ENCODE measurements around the gene PLCG2. TPM values are rescaled to one million over a fixed set of nuclear protein-coding genes. Genes with fewer than 3 reads are reported as not detected.

PLCG2 gene
- total and polyA plus RNA-seq, 8 donors, result 5.1 to 48.7 (median 9.4) TPM

- ATAC-seq, result no peak
Measured at GRCh38 chr16:81732699-81733098, 46.4 kb upstream of the PLCG2 start.

GRCh38 chr16:81733295-81733694 lies 45.8 kb upstream of the PLCG2 start:
- intact Hi-C loops (cut with DNase I), result no loop called here
- H3K27me3 ChIP-seq, result no peaks in the 10 kb centered on the region
- ATAC-seq, result no peak
- H3K36me3 ChIP-seq, result no peaks in the 10 kb centered on the region
- no peak overlapping the region for H3K27ac ChIP-seq
- H3K4me3 ChIP-seq, result no peak overlapping the region
- peaks cover 4 to 20% of the 10 kb centered on the region in 2 donors for H3K4me1 ChIP-seq
- no peaks in the 10 kb centered on the region for H3K9me3 ChIP-seq
- no peak for TF ChIP-seq CTCF (IDR thresholded peaks at IDR 0.05)
- DNase-seq, result no peak

More at GRCh38 chr16:81732699-81733098, 46.4 kb upstream of the PLCG2 start:
- intact Hi-C loops (cut with DNase I), result no loop called here
- Histone ChIP-seq H3K36me3 (no peaks in the 10 kb centered on the region), H3K4me3 (no peak overlapping the region), H3K9me3 (no peaks in the 10 kb centered on the region), H3K4me1 (peaks cover 0 to 15% of the 10 kb centered on the region in 2 donors), H3K27me3 (no peaks in the 10 kb centered on the region), H3K27ac (no peak overlapping the region)
- DNase-seq, result no peak
- TF ChIP-seq CTCF (IDR thresholded peaks at IDR 0.05), result no peak

GRCh38 chr16:81734632-81735434 lies 44.3 kb upstream of the PLCG2 start:
- no peak for ATAC-seq
- intact Hi-C loops (cut with DNase I), result no loop called here
- no peak for DNase-seq

GRCh38 chr16:81737885-81738536 lies 41.1 kb upstream of the PLCG2 start:
- DNase-seq (peak; percentile 51 to 87 (median 78)), ATAC-seq (peak; percentile 98)
- Histone ChIP-seq H3K36me3 (no peaks in the 10 kb centered on the region), H3K4me3 (no peak overlapping the region), H3K27me3 (no peaks in the 10 kb centered on the region), H3K9me3 (no peaks in the 10 kb centered on the region), H3K4me1 (peaks cover 4 to 39% of the 10 kb centered on the region in 2 donors), H3K27ac (peak overlapping the region in 1 of 2 donors; percentile 84)
- intact Hi-C loops (cut with DNase I), result no loop called here
- TF ChIP-seq CTCF (IDR thresholded peaks at IDR 0.05), result peak; percentile 78 to 90

More at GRCh38 chr16:81734632-81735434, 44.3 kb upstream of the PLCG2 start:
- Histone ChIP-seq H3K36me3 (no peaks in the 10 kb centered on the region), H3K27me3 (no peaks in the 10 kb centered on the region), H3K9me3 (no peaks in the 10 kb centered on the region), H3K4me3 (no peak overlapping the region), H3K4me1 (peaks cover 4 to 34% of the 10 kb centered on the region in 2 donors), H3K27ac (no peak overlapping the region)
- TF ChIP-seq CTCF (IDR thresholded peaks at IDR 0.05), result no peak

Measured in left lung (tissue), 10 donors.